Vagina (tissue), 2 donors: ENCODE results near the gene ROR1. TPM values are rescaled to one million over a fixed set of nuclear protein-coding genes. Genes with fewer than 3 reads are reported as not detected.

ENCODE experiments used
- DNase-seq, 2 donors: peaks; one replicate each; pipeline ENCODE4 v3.0.0-alpha.2; 2017; ENCODE audit errors: extremely low spot score in 2 of 2
- H3K27ac ChIP-seq: fragments of 200-600 bp; sonication (generic); one replicate; pipeline ENCODE4 v1.5.1; 2019
- H3K27me3 ChIP-seq: fragments of 200-600 bp; sonication (generic); one replicate; pipeline ENCODE4 v1.5.1; 2019
- H3K36me3 ChIP-seq, 2 donors: fragments of 200-600 bp; sonication (generic); one replicate each; pipeline ENCODE4 v1.5.1; 2017 to 2019
- H3K4me1 ChIP-seq: fragments of 200-600 bp; sonication (generic); one replicate; pipeline ENCODE4 v1.5.1; 2019
- H3K4me3 ChIP-seq, 2 donors: fragments of 200-600 bp; sonication (generic); 1 replicate in 1 of 2; 2 replicates in 1 of 2; pipeline ENCODE4 v1.5.1; 2016 to 2019
- H3K9me3 ChIP-seq: fragments of 200-600 bp; sonication (generic); one replicate; pipeline ENCODE4 v1.5.1; 2019
- POLR2A ChIP-seq, 2 donors: fragments of 450-650 bp; IDR thresholded peaks; one replicate each; pipeline ENCODE4 v1.6.1; 2017; ENCODE audit warnings: antibody characterized with exemption in 2 of 2, mild to moderate bottlenecking in 2 of 2, moderate library complexity in 2 of 2
- POLR2AphosphoS5 ChIP-seq, 2 donors: sonication (generic); formaldehyde crosslinking; IDR thresholded peaks; one replicate each; pipeline ENCODE4 v1.9.0; 2017; ENCODE audit warnings: antibody characterized with exemption in 2 of 2, mild to moderate bottlenecking in 2 of 2, low read depth in 1 of 2; ENCODE audit not compliant: insufficient read depth in 1 of 2
- intact Hi-C: fragments of 100-400 bp; cut with DNase I; formaldehyde crosslinking; loops from one replicate; pipeline ENCODE4 v1.15.1; 2023
- total RNA-seq: library from RNA; depleted of rRNA; stranded (reverse); fragments of >200 nt; gene quantifications from one replicate; pipeline ENCODE4 v1.2.3, GENCODE V29; 2016
- TF ChIP-seq, protein P1 (sequence below), 3 experiments: fragments of 450-650 bp in 2 of 3; fragments of 200-600 bp in 1 of 3; sonication (generic) in 1 of 3; IDR thresholded peaks; one replicate each; pipeline ENCODE4 v1.5.1; 2017 to 2019; ENCODE audit warnings: antibody characterized with exemption in 3 of 3, mild to moderate bottlenecking in 2 of 3, moderate library complexity in 2 of 3

ROR1 gene
- total RNA-seq, 1 donor from 2014 or later, result 11.0 TPM

DNA sequence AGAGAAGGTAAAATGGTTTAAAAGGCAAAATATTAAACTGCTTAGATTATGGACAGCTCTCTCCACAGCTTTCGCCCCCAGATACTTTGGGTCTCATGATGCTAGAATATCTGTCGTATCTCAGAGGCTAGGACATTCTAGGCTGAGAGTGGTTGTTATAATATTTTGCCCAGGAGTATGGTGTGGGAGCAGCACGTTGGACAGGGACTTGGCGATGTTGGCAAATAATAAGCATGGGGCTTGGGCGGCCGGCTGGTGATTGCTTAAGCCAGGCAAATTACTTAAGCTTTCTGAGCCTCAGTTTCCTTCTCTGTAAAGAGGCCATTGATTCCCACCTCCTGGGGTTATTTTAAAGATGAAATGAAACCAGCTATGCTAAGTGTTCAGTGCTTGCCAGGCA lies 133.2 kb downstream of the ROR1 start:
- TF ChIP-seq, protein P1, sequence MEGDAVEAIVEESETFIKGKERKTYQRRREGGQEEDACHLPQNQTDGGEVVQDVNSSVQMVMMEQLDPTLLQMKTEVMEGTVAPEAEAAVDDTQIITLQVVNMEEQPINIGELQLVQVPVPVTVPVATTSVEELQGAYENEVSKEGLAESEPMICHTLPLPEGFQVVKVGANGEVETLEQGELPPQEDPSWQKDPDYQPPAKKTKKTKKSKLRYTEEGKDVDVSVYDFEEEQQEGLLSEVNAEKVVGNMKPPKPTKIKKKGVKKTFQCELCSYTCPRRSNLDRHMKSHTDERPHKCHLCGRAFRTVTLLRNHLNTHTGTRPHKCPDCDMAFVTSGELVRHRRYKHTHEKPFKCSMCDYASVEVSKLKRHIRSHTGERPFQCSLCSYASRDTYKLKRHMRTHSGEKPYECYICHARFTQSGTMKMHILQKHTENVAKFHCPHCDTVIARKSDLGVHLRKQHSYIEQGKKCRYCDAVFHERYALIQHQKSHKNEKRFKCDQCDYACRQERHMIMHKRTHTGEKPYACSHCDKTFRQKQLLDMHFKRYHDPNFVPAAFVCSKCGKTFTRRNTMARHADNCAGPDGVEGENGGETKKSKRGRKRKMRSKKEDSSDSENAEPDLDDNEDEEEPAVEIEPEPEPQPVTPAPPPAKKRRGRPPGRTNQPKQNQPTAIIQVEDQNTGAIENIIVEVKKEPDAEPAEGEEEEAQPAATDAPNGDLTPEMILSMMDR (IDR thresholded peaks at IDR 0.05), result no peak
- TF ChIP-seq POLR2AphosphoS5 (IDR thresholded peaks at IDR 0.05; ENCODE audit: insufficient read depth in 1 of 2, low read depth in 1 of 2), result no peak
- no peak for TF ChIP-seq POLR2A (IDR thresholded peaks at IDR 0.05)
- Histone ChIP-seq H3K4me1 (peaks cover 31% of the 10 kb centered on the region), H3K9me3 (no peaks in the 10 kb centered on the region), H3K27me3 (no peaks in the 10 kb centered on the region), H3K36me3 (no peaks in the 10 kb centered on the region), H3K27ac (no peak overlapping the region), H3K4me3 (no peak overlapping the region)
- intact Hi-C loops, result no loop called here
- DNase-seq, result no peak

DNA sequence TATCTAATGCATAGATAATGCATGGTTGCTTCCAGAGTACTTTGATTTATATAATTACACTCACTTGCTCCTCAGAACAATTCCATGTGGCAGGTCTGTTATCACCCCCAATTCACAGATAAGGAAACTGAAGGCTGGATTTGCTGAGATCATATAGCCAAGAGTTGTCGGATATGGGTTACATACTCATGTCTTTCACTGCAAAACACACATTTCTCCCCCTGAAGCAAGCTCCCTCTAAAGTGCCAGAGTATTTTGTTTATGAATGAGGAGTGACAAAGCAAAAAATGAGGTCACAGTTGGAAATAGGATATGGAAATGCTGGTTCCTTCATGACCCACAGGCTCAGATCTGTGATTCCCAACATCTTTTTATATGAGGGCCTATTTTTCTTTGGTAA lies 134.2 kb downstream of the ROR1 start:
- DNase-seq, result no peak
- no peaks in the 10 kb centered on the region for H3K27me3 ChIP-seq
- no peak overlapping the region for H3K4me3 ChIP-seq
- peaks cover 25% of the 10 kb centered on the region for H3K4me1 ChIP-seq
- H3K36me3 ChIP-seq, result no peaks in the 10 kb centered on the region
- H3K9me3 ChIP-seq, result no peaks in the 10 kb centered on the region
- intact Hi-C loops, result no loop called here
- TF ChIP-seq POLR2AphosphoS5 (IDR thresholded peaks at IDR 0.05; ENCODE audit: insufficient read depth in 1 of 2, low read depth in 1 of 2) (no peak), POLR2A (IDR thresholded peaks at IDR 0.05) (no peak)
- TF ChIP-seq, protein P1 (IDR thresholded peaks at IDR 0.05), result no peak
- no peak overlapping the region for H3K27ac ChIP-seq

DNA sequence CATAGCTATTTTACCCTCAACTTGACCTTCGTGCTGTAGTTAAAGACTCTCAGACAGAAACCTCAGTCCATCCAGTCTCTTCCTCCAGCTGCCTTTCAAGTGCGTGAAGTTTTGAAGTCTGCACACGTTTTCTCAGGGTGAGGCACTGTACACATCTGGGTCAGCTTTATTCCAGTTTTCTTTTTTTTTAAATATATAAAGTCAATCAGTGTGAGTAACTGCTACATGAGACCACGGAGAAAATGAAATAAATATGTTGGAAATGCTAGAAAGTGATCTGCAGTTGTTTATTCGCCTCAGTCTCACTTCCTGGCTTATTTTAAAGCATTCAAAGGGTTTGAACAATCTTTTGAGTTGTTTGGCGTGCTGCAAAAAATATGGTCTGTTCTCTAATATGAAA lies 135.7 kb downstream of the ROR1 start:
- Histone ChIP-seq H3K27me3 (no peaks in the 10 kb centered on the region), H3K4me3 (no peak overlapping the region), H3K9me3 (no peaks in the 10 kb centered on the region), H3K36me3 (no peaks in the 10 kb centered on the region), H3K4me1 (peaks cover 23% of the 10 kb centered on the region), H3K27ac (no peak overlapping the region)
- DNase-seq, result no peak
- intact Hi-C loops, result no loop called here
- TF ChIP-seq, protein P1 (IDR thresholded peaks at IDR 0.05), result no peak
- TF ChIP-seq POLR2A (IDR thresholded peaks at IDR 0.05) (no peak), POLR2AphosphoS5 (IDR thresholded peaks at IDR 0.05; ENCODE audit: insufficient read depth in 1 of 2, low read depth in 1 of 2) (no peak)

DNA sequence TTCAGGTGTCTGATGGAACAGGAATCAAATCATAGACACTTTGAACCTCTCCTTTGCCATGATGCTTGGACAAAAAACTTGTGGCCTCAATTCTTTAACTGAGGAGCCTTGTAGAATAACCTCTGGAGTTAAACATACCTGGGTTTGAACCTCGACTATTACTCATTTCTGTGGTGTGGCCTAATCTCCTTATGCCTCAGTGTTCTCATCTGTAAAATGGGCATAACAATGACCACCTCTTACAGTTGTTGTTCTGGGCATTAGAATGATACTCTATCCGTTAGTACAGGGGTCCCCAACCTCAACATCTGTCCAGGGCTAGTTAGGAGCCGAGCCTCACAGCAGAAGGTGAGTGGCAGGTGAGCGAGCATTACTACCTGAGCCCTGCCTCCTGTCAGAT lies 137.2 kb downstream of the ROR1 start:
- no peak overlapping the region for H3K4me3 ChIP-seq
- DNase-seq, result no peak
- H3K4me1 ChIP-seq, result peaks cover 23% of the 10 kb centered on the region
- intact Hi-C loops, result no loop called here
- no peaks in the 10 kb centered on the region for H3K9me3 ChIP-seq
- no peak overlapping the region for H3K27ac ChIP-seq
- H3K36me3 ChIP-seq, result no peaks in the 10 kb centered on the region
- H3K27me3 ChIP-seq, result no peaks in the 10 kb centered on the region
- TF ChIP-seq POLR2A (IDR thresholded peaks at IDR 0.05), result no peak
- TF ChIP-seq POLR2AphosphoS5 (IDR thresholded peaks at IDR 0.05; ENCODE audit: insufficient read depth in 1 of 2, low read depth in 1 of 2), result no peak
- TF ChIP-seq, protein P1 (IDR thresholded peaks at IDR 0.05), result no peak

DNA sequence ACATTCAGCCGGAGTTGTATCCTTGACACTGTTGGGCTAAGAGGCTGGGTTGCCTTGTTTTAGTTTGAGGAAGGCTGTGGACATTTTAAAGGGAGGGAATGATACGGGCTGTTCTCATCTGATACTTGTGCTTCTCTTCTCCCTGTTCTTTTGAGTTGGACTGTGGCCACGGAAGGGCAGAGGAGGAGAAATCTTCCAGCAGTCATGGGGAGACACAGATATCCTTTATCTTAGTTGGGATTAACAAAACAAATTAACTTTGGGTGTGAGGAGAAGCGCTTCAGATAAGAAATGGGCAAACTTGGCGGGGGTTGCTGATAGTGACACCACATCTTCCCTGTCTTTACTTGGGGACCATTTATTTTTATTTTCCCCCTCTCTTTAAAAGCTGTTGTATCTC lies 138.8 kb downstream of the ROR1 start:
- no peak for DNase-seq
- no peaks in the 10 kb centered on the region for H3K27me3 ChIP-seq
- no peaks in the 10 kb centered on the region for H3K9me3 ChIP-seq
- no peaks in the 10 kb centered on the region for H3K36me3 ChIP-seq
- intact Hi-C loops, result no loop called here
- H3K4me3 ChIP-seq, result no peak overlapping the region
- peaks cover 19% of the 10 kb centered on the region for H3K4me1 ChIP-seq
- no peak for TF ChIP-seq POLR2AphosphoS5 (IDR thresholded peaks at IDR 0.05; ENCODE audit: insufficient read depth in 1 of 2, low read depth in 1 of 2)
- TF ChIP-seq, protein P1 (IDR thresholded peaks at IDR 0.05), result no peak
- TF ChIP-seq POLR2A (IDR thresholded peaks at IDR 0.05), result no peak
- H3K27ac ChIP-seq, result no peak overlapping the region
